Keratinocyte (primary cell): ENCODE results near the gene ARHGAP45.

Experiments used
- CTCF ChIP-seq, 3 experiments: IDR thresholded peaks in 1 of 3; conservative IDR thresholded peaks in 1 of 3; optimal IDR thresholded peaks in 1 of 3; 2 replicates in 2 of 3; 3 replicates in 1 of 3; pipeline versions ENCODE3 to v1.5.1; 2011; ENCODE audit warnings: low read length in 3 of 3, mild to moderate bottlenecking in 3 of 3, moderate library complexity in 2 of 3, control low read depth in 1 of 3, inconsistent platforms in 1 of 3; ENCODE audit not compliant: insufficient read depth in 2 of 3; ENCODE audit errors: extremely low read depth in 1 of 3
- EZH2 ChIP-seq: IDR thresholded peaks from one replicate; pipeline ENCODE4 v1.6.1; 2012; ENCODE audit warnings: inconsistent platforms, mild to moderate bottlenecking, low read length, moderate library complexity

- TF ChIP-seq CTCF (optimal IDR thresholded peaks at IDR 0.05 in 1 of 3, IDR thresholded peaks at IDR 0.05 in 1 of 3, conservative IDR thresholded peaks at IDR 0.05 in 1 of 3; ENCODE audit: extremely low read depth in 1 of 3, insufficient read depth in 2 of 3, low read length in 3 of 3) (no peak), EZH2 (no peak)
Observed at GRCh38 chr19:1113986-1114483, 47.1 kb downstream of the ARHGAP45 start.
